RKO (cell line): Measurements from ENCODE around the gene WEE1.
"Not testable (repeated sequence)": the region's sequence is repeated elsewhere in the genome, so short reads cannot be mapped to it uniquely, and the experiment has no call there.

Experiments
- DNase-seq: peaks from one replicate; pipeline ENCODE4 v3.0.0-alpha.2; 2016; ENCODE audit warnings: low spot score

Gene WEE1

GRCh38 chr11:9623053-9623452 is 49.6 kb downstream of the WEE1 start:
- DNase-seq, result not testable (repeated sequence)

- DNase-seq, result no peak
Measured at GRCh38 chr11:9624448-9624847, 51.0 kb downstream of the WEE1 start.

GRCh38 chr11:9625162-9625561 is 51.7 kb downstream of the WEE1 start:
- DNase-seq, result no peak

GRCh38 chr11:9625728-9626127 is 52.3 kb downstream of the WEE1 start:
- no peak for DNase-seq

GRCh38 chr11:9626496-9627394 is 53.3 kb downstream of the WEE1 start:
- no peak for DNase-seq

- DNase-seq, result no peak
Measured at GRCh38 chr11:9629064-9629463, 55.6 kb downstream of the WEE1 start.

GRCh38 chr11:9633679-9634078 is 60.2 kb downstream of the WEE1 start:
- no peak for DNase-seq

GRCh38 chr11:9636691-9637090 is 63.2 kb downstream of the WEE1 start:
- no peak for DNase-seq

- DNase-seq, result no peak
Measured at GRCh38 chr11:9639099-9639498, 65.6 kb downstream of the WEE1 start.
